ENCODE data around the gene SLC5A2. TPM values are rescaled to one million over a fixed set of nuclear protein-coding genes. Genes with fewer than 3 reads are reported as not detected.

Gene SLC5A2
- total and polyA plus RNA-seq, 2 of the 13 experiments (the other 11 are each of a cell fraction or from before 2014, with no cell fraction given), result 0.24 to 0.97 TPM

- TF ChIP-seq ZNF773 (CRISPR knock-in tag; IDR thresholded peaks at IDR 0.05; ENCODE audit: borderline replicate concordance) (peak; percentile 88), STAT6 (CRISPR knock-in tag; IDR thresholded peaks at IDR 0.05; ENCODE audit: borderline replicate concordance) (peak; percentile 77; the same call in 1 of the 2 replicates), SIN3A (IDR thresholded peaks at IDR 0.05; ENCODE audit: borderline replicate concordance, low read depth, low read length) (no peak), GMEB1 (CRISPR knock-in tag; IDR thresholded peaks at IDR 0.05; ENCODE audit: borderline replicate concordance) (peak; percentile 76; the same call in 1 of the 2 replicates), BRF2 (CRISPR knock-in tag; IDR thresholded peaks at IDR 0.05) (peak; percentile 87; the same call in 1 of the 2 replicates), SAP130 (CRISPR knock-in tag; IDR thresholded peaks at IDR 0.05; ENCODE audit: low read depth) (peak; percentile 95), ZNF138 (CRISPR knock-in tag; IDR thresholded peaks at IDR 0.05; ENCODE audit: low read depth) (peak; percentile 96; the same call in 1 of the 2 replicates), AFF4 (CRISPR knock-in tag; IDR thresholded peaks at IDR 0.05) (peak; percentile 94), PAF1 (CRISPR knock-in tag; IDR thresholded peaks at IDR 0.05) (no peak), ZNF143 (CRISPR knock-in tag; IDR thresholded peaks at IDR 0.05) (peak; percentile 57; the same call in 1 of the 2 replicates), CREB3 (CRISPR knock-in tag; IDR thresholded peaks at IDR 0.05) (0 out of 2 replicates have a peak, but pooled peaks have one; percentile 12), THAP7 (CRISPR knock-in tag; IDR thresholded peaks at IDR 0.05) (peak; percentile 41; the same call in 1 of the 2 replicates), ZNF577 (CRISPR knock-in tag; IDR thresholded peaks at IDR 0.05; ENCODE audit: borderline replicate concordance, low read depth) (no peak), SMYD3 (CRISPR knock-in tag; IDR thresholded peaks at IDR 0.05) (peak; percentile 85; the same call in 1 of the 2 replicates), THAP11 (CRISPR knock-in tag; IDR thresholded peaks at IDR 0.05) (peak; percentile 88), NFE2L2 (IDR thresholded peaks at IDR 0.05; ENCODE audit: low read length) (no peak), ZFP82 (CRISPR knock-in tag; IDR thresholded peaks at IDR 0.05; ENCODE audit: borderline replicate concordance) (no peak)
Observed at GRCh38 chr16:31458073-31458843, 24.7 kb upstream of the SLC5A2 start (continued).
